HG02610 (cell line): ENCODE results near the gene JPH2.
"Not testable (repeated sequence)": the region's sequence is repeated elsewhere in the genome, so short reads cannot be mapped to it uniquely, and the experiment has no call there.

ENCODE experiments used
- ATAC-seq: cut with Tn5 transposase; IDR thresholded peaks from one replicate; pipeline ENCODE4 v1.9.1; 2021; ENCODE audit warnings: mild to moderate bottlenecking, moderate library complexity; ENCODE audit not compliant: unreplicated experiment

Gene JPH2

GRCh38 chr20:44212792-44213191 lies 25.8 kb upstream of the JPH2 start:
- no peak for ATAC-seq

GRCh38 chr20:44211177-44212039 lies 24.4 kb upstream of the JPH2 start:
- ATAC-seq = no peak

- ATAC-seq = peak; percentile 86
These were observed 23.6 kb upstream of the JPH2 start, which contains the start of gene OSER1 for GRCh38 chr20:44210406-44211176. Gene OSER1 (minus strand): TSS chr20:44210771. CDS start chr20:44206957, 3,814 bp downstream.

GRCh38 chr20:44209686-44210405 lies 22.9 kb upstream of the JPH2 start:
- ATAC-seq = peak; percentile 1

GRCh38 chr20:44208770-44209169 lies 21.8 kb upstream of the JPH2 start:
- ATAC-seq = no peak

GRCh38 chr20:44208165-44208564 lies 21.2 kb upstream of the JPH2 start:
- ATAC-seq = no peak

- ATAC-seq = no peak
These were observed 20.2 kb upstream of the JPH2 start for GRCh38 chr20:44207126-44207723.

GRCh38 chr20:44206132-44206531 lies 19.1 kb upstream of the JPH2 start:
- no peak for ATAC-seq

- no peak for ATAC-seq
These were observed 17.8 kb upstream of the JPH2 start for GRCh38 chr20:44204832-44205215.

- no peak for ATAC-seq
These were observed 17.3 kb upstream of the JPH2 start for GRCh38 chr20:44204156-44204831.

- no peak for ATAC-seq
These were observed 16.2 kb upstream of the JPH2 start for GRCh38 chr20:44203161-44203560.

- no peak for ATAC-seq
These were observed 14.0 kb upstream of the JPH2 start for GRCh38 chr20:44200983-44201382.

GRCh38 chr20:44200371-44200770 lies 13.4 kb upstream of the JPH2 start:
- ATAC-seq = no peak

GRCh38 chr20:44199877-44200276 lies 12.9 kb upstream of the JPH2 start:
- ATAC-seq = no peak

- no peak for ATAC-seq
These were observed 11.9 kb upstream of the JPH2 start for GRCh38 chr20:44198872-44199271.

GRCh38 chr20:44196271-44196670 lies 9.3 kb upstream of the JPH2 start:
- ATAC-seq = no peak

- no peak for ATAC-seq
These were observed 8.6 kb upstream of the JPH2 start for GRCh38 chr20:44195605-44196004.

GRCh38 chr20:44193801-44194200 lies 6.8 kb upstream of the JPH2 start:
- ATAC-seq = no peak

GRCh38 chr20:44191640-44192039 lies 4.7 kb upstream of the JPH2 start:
- ATAC-seq = not testable (repeated sequence)

GRCh38 chr20:44190197-44190852 lies 3.3 kb upstream of the JPH2 start:
- not testable (repeated sequence) for ATAC-seq
